SH-SY5Y (cell line): Measurements from ENCODE around the gene PTTG1IP.

Experiments
- GATA2 ChIP-seq: IDR thresholded peaks from 2 replicates; pipeline ENCODE4 v1.6.1; 2011; ENCODE audit warnings: mild to moderate bottlenecking, low read depth, low read length
- GATA3 ChIP-seq: IDR thresholded peaks from 2 replicates; pipeline ENCODE4 v1.6.1; 2011; ENCODE audit warnings: low read depth, mild to moderate bottlenecking, low read length, moderate library complexity

- no peak for TF ChIP-seq GATA2
- no peak for TF ChIP-seq GATA3
Observed at GRCh38 chr21:44867464-44867863, 6.0 kb downstream of the PTTG1IP start.
